VCaP (cell line): ENCODE data around the gene EEF2.

Source experiments
- H3K27ac ChIP-seq: fragments of 450-650 bp; 2 replicates; pipeline ENCODE4 v1.5.1; 2017
- CTCF ChIP-seq: fragments of 450-650 bp; conservative IDR thresholded peaks from 2 replicates; pipeline ENCODE4 v1.5.1; 2017; ENCODE audit warnings: mild to moderate bottlenecking, moderate library complexity

Gene EEF2

GRCh38 chr19:4018775-4019504 is 33.7 kb upstream of the EEF2 start:
- no peak overlapping the region for H3K27ac ChIP-seq
- no peak for TF ChIP-seq CTCF

GRCh38 chr19:4018140-4018613 is 32.9 kb upstream of the EEF2 start:
- no peak for TF ChIP-seq CTCF
- H3K27ac ChIP-seq, result no peak overlapping the region

- TF ChIP-seq CTCF, result no peak
- no peak overlapping the region for H3K27ac ChIP-seq
Observed at GRCh38 chr19:4016903-4017638, 31.8 kb upstream of the EEF2 start.

GRCh38 chr19:4016486-4016885 is 31.2 kb upstream of the EEF2 start:
- no peak for TF ChIP-seq CTCF
- no peak overlapping the region for H3K27ac ChIP-seq

- H3K27ac ChIP-seq, result no peak overlapping the region
- no peak for TF ChIP-seq CTCF
Observed at GRCh38 chr19:4015705-4016402, 30.6 kb upstream of the EEF2 start.

- TF ChIP-seq CTCF, result no peak
- H3K27ac ChIP-seq, result no peak overlapping the region
Observed at GRCh38 chr19:4014541-4015491, 29.6 kb upstream of the EEF2 start.
